HepG2 (cell line): Measurements from ENCODE around the gene PIEZO1. TPM values are rescaled to one million over a fixed set of nuclear protein-coding genes. Genes with fewer than 3 reads are reported as not detected.

Experiments
- ATF1 ChIP-seq: IDR thresholded peaks from 2 replicates; pipeline ENCODE4 v1.6.1; 2016; ENCODE audit warnings: mild to moderate bottlenecking, control low read depth
- BHLHE40 ChIP-seq: IDR thresholded peaks from 2 replicates; pipeline ENCODE4 v1.6.1; 2011; ENCODE audit warnings: low read length, improper control_type of control experiment
- FOXK1 ChIP-seq: sonication (generic); formaldehyde crosslinking; IDR thresholded peaks from 2 replicates; pipeline ENCODE4 v1.4.0; 2020; ENCODE audit warnings: low read depth, missing genetic modification reagents, borderline replicate concordance
- HOXA5 ChIP-seq: sonication (generic); formaldehyde crosslinking; IDR thresholded peaks from 2 replicates; pipeline ENCODE4 v1.4.0; 2020; ENCODE audit warnings: missing genetic modification reagents
- MBD4 ChIP-seq: IDR thresholded peaks from 2 replicates; pipeline ENCODE4 v1.6.1; 2012; ENCODE audit warnings: low read length, inconsistent platforms, borderline replicate concordance
- MZF1 ChIP-seq: sonication (generic); formaldehyde crosslinking; IDR thresholded peaks from 2 replicates; pipeline ENCODE4 v1.8.1; 2023; ENCODE audit warnings: mild to moderate bottlenecking, missing genetic modification reagents, borderline replicate concordance
- NR3C1 ChIP-seq: sonication (generic); formaldehyde crosslinking; IDR thresholded peaks from 2 replicates; pipeline ENCODE4 v1.4.0; 2020; ENCODE audit warnings: missing genetic modification reagents
- SRF ChIP-seq: IDR thresholded peaks from 2 replicates; pipeline ENCODE4 v1.6.1; 2011; ENCODE audit warnings: mild to moderate bottlenecking, low read depth, low read length, moderate library complexity
- THYN1 ChIP-seq: sonication (generic); formaldehyde crosslinking; IDR thresholded peaks from 2 replicates; pipeline ENCODE4 v1.8.1; 2023; ENCODE audit warnings: low read depth, mild to moderate bottlenecking, moderate library complexity, missing genetic modification reagents, borderline replicate concordance
- ZKSCAN1 ChIP-seq: fragments of 150-350 bp; IDR thresholded peaks from 2 replicates; pipeline ENCODE4 v1.6.1; 2014; ENCODE audit warnings: low read length
- ZNF136 ChIP-seq: sonication (generic); formaldehyde crosslinking; IDR thresholded peaks from 2 replicates; pipeline ENCODE4 v1.8.1; 2022; ENCODE audit warnings: low read depth, mild to moderate bottlenecking, moderate library complexity, missing genetic modification reagents
- ZNF354B ChIP-seq: sonication (generic); formaldehyde crosslinking; IDR thresholded peaks from 2 replicates; pipeline ENCODE4 v1.8.0; 2022; ENCODE audit warnings: mild to moderate bottlenecking, missing genetic modification reagents
- ZNF567 ChIP-seq: sonication (generic); formaldehyde crosslinking; IDR thresholded peaks from 2 replicates; pipeline ENCODE4 v1.8.1; 2023; ENCODE audit warnings: mild to moderate bottlenecking, missing genetic modification reagents, borderline replicate concordance
- polyA plus RNA-seq, 8 experiments: library from polyadenylated mRNA; depleted of rRNA in 3 of 8; stranded (reverse) in 7 of 8; unstranded in 1 of 8; fragments of >200 nt; fragmentation: Illumina TruSeq in 4 of 8; extraction: Trizol in 4 of 8; gene quantifications; 2 replicates each; pipeline versions ENCODE4 v1.2.1 to v1.2.3, GENCODE V29; 2011 to 2016; ENCODE audit warnings: low read depth in 4 of 8, missing spikeins in 1 of 8, mixed read lengths in 1 of 8; ENCODE audit not compliant: insufficient read depth in 1 of 8
- total RNA-seq, 5 experiments: library from RNA; depleted of rRNA; stranded (reverse); fragments of >200 nt; fragmentation: Illumina TruSeq; extraction: Trizol; gene quantifications; 2 replicates each; pipeline ENCODE4 v1.2.3, GENCODE V29; 2016; ENCODE audit warnings: low read depth in 1 of 5
- TF ChIP-seq, protein P1 (sequence below): IDR thresholded peaks from 2 replicates; pipeline ENCODE4 v1.6.1; 2016; ENCODE audit warnings: missing biosample characterization, missing genetic modification reagents, low read depth
- TF ChIP-seq, protein P2 (sequence below): IDR thresholded peaks from 2 replicates; pipeline ENCODE4 v1.6.1; 2016; ENCODE audit warnings: control low read depth
- TF ChIP-seq, protein P3 (sequence below): sonication (generic); formaldehyde crosslinking; IDR thresholded peaks from 2 replicates; pipeline ENCODE4 v1.4.0; 2020; ENCODE audit warnings: missing genetic modification reagents, low read depth, mild to moderate bottlenecking, borderline replicate concordance
- TF ChIP-seq, protein P4 (sequence below): sonication (generic); formaldehyde crosslinking; IDR thresholded peaks from 2 replicates; pipeline ENCODE4 v1.4.0; 2020; ENCODE audit warnings: mild to moderate bottlenecking, missing genetic modification reagents, borderline replicate concordance

The PIEZO1 gene
- total and polyA plus RNA-seq, 2 of the 13 experiments (the other 11 are each of a cell fraction or from before 2014, with no cell fraction given) = 67.9 to 85.0 TPM

DNA sequence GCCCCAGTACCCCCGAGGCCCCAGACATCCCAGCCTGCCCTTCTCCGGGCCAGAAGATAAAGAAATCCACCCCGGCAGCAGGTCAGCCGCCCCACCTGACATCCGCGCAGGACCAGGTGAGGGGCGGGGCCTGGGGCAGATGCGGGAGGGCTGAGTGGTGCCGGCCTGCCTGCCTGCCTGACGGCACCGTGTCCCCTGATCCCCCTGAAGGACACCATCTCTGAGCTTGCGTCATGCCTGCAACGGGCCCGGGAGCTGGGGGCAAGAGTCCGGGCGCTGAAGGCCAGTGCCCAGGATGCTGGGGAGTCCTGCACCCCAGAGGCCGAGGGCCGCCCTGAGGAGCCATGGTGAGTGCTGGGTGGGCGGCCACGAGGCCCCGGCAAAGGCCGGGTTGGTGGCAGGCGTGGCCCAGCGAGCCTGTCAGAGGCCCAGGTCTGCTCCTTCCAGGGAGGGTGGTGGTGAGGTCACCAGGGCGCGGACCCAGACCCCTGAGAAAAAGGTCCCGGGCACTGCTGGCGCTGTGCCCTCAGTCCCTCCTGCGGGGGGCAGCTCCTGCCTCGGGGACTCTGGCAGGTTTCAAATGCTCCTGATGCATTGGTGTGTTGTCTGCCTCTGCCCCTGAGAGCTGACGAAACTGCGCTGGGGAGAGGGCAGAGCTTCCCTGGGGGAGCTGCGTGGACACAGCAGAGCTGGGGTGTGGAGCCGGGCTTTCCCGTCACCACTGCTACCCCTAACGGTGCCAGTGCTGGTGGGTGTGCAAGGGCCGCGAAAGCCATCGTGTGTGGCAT, 19.7 kb upstream of the PIEZO1 start (continued):
- TF ChIP-seq, protein P1, sequence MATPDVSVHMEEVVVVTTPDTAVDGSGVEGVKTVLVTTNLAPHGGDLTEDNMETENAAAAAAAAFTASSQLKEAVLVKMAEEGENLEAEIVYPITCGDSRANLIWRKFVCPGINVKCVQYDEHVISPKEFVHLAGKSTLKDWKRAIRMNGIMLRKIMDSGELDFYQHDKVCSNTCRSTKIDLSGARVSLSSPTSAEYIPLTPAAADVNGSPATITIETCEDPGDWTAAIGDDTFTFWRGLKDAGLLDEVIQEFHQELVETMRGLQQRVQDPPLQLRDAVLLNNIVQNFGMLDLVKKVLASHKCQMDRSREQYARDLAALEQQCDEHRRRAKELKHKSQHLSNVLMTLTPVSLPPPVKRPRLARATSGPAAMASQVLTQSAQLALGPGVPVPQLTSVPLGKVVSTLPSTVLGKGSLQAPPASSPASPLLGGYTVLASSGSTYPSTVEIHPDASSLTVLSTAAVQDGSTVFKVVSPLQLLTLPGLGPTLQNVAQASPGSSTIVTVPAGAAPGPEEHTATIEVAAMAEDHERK (CRISPR knock-in tag) = no peak
- TF ChIP-seq NR3C1 (no peak), ZKSCAN1 (no peak), SRF (no peak), ZNF136 (CRISPR knock-in tag) (no peak), FOXK1 (CRISPR knock-in tag) (no peak), THYN1 (CRISPR knock-in tag) (no peak), MBD4 (no peak), ZNF354B (CRISPR knock-in tag) (no peak), ZNF567 (CRISPR knock-in tag) (no peak), HOXA5 (CRISPR knock-in tag) (no peak), ATF1 (CRISPR knock-in tag) (no peak), MZF1 (CRISPR knock-in tag) (0 out of 2 replicates have a peak, but pooled peaks have one; percentile 60), BHLHE40 (no peak)
- TF ChIP-seq, protein P2, sequence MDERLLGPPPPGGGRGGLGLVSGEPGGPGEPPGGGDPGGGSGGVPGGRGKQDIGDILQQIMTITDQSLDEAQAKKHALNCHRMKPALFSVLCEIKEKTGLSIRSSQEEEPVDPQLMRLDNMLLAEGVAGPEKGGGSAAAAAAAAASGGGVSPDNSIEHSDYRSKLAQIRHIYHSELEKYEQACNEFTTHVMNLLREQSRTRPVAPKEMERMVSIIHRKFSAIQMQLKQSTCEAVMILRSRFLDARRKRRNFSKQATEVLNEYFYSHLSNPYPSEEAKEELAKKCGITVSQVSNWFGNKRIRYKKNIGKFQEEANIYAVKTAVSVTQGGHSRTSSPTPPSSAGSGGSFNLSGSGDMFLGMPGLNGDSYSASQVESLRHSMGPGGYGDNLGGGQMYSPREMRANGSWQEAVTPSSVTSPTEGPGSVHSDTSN = no peak
- TF ChIP-seq, protein P3, sequence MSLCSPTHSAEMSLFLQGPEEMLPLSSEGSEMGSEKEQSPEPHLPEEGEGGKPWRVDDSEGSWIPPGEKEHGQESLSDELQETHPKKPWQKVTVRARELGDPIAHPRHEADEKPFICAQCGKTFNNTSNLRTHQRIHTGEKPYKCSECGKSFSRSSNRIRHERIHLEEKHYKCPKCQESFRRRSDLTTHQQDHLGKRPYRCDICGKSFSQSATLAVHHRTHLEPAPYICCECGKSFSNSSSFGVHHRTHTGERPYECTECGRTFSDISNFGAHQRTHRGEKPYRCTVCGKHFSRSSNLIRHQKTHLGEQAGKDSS = 0 out of 2 replicates have a peak, but pooled peaks have one; percentile 74
- TF ChIP-seq, protein P4, sequence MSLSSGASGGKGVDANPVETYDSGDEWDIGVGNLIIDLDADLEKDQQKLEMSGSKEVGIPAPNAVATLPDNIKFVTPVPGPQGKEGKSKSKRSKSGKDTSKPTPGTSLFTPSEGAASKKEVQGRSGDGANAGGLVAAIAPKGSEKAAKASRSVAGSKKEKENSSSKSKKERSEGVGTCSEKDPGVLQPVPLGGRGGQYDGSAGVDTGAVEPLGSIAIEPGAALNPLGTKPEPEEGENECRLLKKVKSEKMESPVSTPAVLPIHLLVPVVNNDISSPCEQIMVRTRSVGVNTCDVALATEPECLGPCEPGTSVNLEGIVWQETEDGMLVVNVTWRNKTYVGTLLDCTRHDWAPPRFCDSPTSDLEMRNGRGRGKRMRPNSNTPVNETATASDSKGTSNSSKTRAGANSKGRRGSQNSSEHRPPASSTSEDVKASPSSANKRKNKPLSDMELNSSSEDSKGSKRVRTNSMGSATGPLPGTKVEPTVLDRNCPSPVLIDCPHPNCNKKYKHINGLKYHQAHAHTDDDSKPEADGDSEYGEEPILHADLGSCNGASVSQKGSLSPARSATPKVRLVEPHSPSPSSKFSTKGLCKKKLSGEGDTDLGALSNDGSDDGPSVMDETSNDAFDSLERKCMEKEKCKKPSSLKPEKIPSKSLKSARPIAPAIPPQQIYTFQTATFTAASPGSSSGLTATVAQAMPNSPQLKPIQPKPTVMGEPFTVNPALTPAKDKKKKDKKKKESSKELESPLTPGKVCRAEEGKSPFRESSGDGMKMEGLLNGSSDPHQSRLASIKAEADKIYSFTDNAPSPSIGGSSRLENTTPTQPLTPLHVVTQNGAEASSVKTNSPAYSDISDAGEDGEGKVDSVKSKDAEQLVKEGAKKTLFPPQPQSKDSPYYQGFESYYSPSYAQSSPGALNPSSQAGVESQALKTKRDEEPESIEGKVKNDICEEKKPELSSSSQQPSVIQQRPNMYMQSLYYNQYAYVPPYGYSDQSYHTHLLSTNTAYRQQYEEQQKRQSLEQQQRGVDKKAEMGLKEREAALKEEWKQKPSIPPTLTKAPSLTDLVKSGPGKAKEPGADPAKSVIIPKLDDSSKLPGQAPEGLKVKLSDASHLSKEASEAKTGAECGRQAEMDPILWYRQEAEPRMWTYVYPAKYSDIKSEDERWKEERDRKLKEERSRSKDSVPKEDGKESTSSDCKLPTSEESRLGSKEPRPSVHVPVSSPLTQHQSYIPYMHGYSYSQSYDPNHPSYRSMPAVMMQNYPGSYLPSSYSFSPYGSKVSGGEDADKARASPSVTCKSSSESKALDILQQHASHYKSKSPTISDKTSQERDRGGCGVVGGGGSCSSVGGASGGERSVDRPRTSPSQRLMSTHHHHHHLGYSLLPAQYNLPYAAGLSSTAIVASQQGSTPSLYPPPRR (CRISPR knock-in tag) = 0 out of 2 replicates have a peak, but pooled peaks have one; percentile 18
